Measurements from ENCODE around the gene TAF5L. TPM values are rescaled to one million over a fixed set of nuclear protein-coding genes. Genes with fewer than 3 reads are reported as not detected.
A peak's percentile ranks its signal among the peaks of the same experiment; 100 is the strongest.

The TAF5L gene
- total and polyA plus RNA-seq, 10 of the 15 experiments (the other 5 are each of a cell fraction or from before 2014, with no cell fraction given): 1.1 to 26.2 (median 19.1) TPM

DNA sequence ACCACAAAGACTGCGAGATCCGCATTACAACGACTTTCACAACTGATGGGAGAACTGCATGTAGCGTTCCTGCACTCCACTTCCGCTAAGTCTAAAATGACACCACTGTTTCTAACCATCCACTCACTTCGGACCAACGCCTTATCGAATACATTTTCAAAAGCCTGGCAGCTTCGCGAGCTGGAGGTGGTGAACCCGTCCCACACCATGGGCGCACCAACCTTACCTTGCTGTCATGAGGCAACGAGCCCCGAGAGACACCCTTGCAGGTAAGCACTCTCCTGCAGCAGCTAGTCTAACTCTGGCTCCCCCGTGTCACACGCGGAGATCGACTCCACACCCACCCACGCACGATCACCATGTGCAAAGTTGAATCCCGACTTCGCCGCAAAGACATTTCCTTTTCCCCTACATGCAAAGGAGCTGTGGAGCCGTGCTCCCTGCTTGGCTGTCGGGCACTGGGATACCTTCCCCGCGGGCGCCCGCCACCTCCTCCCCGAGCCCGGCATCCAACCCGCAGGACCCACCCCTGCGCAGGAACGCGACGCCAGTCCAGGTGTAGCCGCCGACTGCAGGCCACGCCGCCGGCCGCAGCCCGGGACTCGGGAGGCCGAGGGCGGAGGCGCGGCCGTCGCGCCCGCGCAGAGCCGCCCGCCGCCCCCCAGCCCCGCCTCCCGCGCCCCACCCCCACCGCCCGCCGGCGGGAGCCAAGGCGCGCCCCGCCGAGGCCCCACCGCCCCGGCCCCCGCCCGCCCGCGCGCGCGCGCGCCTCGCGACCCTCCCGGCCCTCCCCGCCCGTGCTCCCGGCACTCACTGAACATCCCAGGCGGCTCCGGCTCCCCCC, 629 bp downstream of the TAF5L start:
- peak overlapping the region; percentile 22 for H2AFZ ChIP-seq (ENCODE audit: control insufficient read depth, low read depth, low read length)
- ChIA-PET CTCF (interaction anchor here (1.5 to 3.8 kb wide), 2 partner anchors 9 to 66 kb away, joined by 5 to 22 read pairs; partner anchors contain the start of gene ABCB10), SMC1A (ENCODE audit: uncharacterized antibody, unreplicated experiment) (interaction anchor here (1.4 to 2.9 kb wide), 3 partner anchors 43 to 67 kb away, joined by 5 to 25 read pairs (median 7); partner anchors contain the start of gene ABCB10), POLR2A (interaction anchor here (1.0 to 4.4 kb wide), 4 partner anchors 9 to 67 kb away, joined by 3 to 33 read pairs (median 4); partner anchors contain the start of gene ABCB10), RAD21 (ENCODE audit: unreplicated experiment) (interaction anchor here (1.4 to 3.5 kb wide), 2 partner anchors 46 to 67 kb away, joined by 3 to 25 read pairs; partner anchors contain the start of gene ABCB10)
- H3K9me3 ChIP-seq (replicated peaks; ENCODE audit: control insufficient read depth, insufficient read depth, low read length): no peaks in the 10 kb centered on the region
- no peak for DNase-seq (ENCODE audit: low read depth, low spot score)
- no peaks in the 10 kb centered on the region for H4K20me1 ChIP-seq (ENCODE audit: control insufficient read depth, insufficient read depth)
- peak overlapping the region; percentile 64 for H3K9ac ChIP-seq (ENCODE audit: control insufficient read depth, insufficient read depth, low read length)
- H3K27ac ChIP-seq (ENCODE audit: control insufficient read depth, insufficient read depth): peak overlapping the region; percentile 29
- 2% methylated on average over 32 of the region's 86 CpGs for WGBS (ENCODE audit: insufficient coverage, insufficient replicate concordance, low lambda C conversion rate, missing lambda C conversion rate)
- H3K4me1 ChIP-seq (ENCODE audit: control insufficient read depth, insufficient read depth, low read length): peaks cover 12% of the 10 kb centered on the region
- H3K36me3 ChIP-seq (ENCODE audit: control insufficient read depth in 2 of 2, insufficient read depth in 2 of 2, low read length in 1 of 2): peaks cover 0 to 3% of the 10 kb centered on the region in 2 experiments; a peak in 2 of 4 replicates
- FAIRE-seq: no peak
- peaks cover 87% of the 10 kb centered on the region for H3K79me2 ChIP-seq (ENCODE audit: control insufficient read depth, insufficient read depth, low read length)
- intact Hi-C loops (cut with micrococcal nuclease; ENCODE audit: unreplicated experiment) (no loop called here), in situ Hi-C loops (cut with MboI) (loop anchor here (5.0 kb wide), 1 partner anchor 63 kb away; no protein-coding TSS in a partner anchor)
- peak; percentile 44 for ATAC-seq
- peak overlapping the region; percentile 99 for H3K4me3 ChIP-seq
- H3K4me2 ChIP-seq (ENCODE audit: control insufficient read depth, insufficient read depth): peak overlapping the region; percentile 74
- BruUV-seq (replicated peaks): no TSS peak
- no peaks in the 10 kb centered on the region for H3K27me3 ChIP-seq (replicated peaks in 1 of 2; ENCODE audit: control insufficient read depth in 2 of 2, insufficient read depth in 2 of 2, low read length in 1 of 2)
- TF ChIP-seq PML (IDR thresholded peaks at IDR 0.05; ENCODE audit: low read length): no peak
- TF ChIP-seq ESRRA (IDR thresholded peaks at IDR 0.05; ENCODE audit: low read length): no peak
- no peak for TF ChIP-seq CREM (IDR thresholded peaks at IDR 0.05; ENCODE audit: low read depth)
- no peak for TF ChIP-seq SREBF2 (IDR thresholded peaks at IDR 0.05; ENCODE audit: low read length)
- TF ChIP-seq, protein P1, sequence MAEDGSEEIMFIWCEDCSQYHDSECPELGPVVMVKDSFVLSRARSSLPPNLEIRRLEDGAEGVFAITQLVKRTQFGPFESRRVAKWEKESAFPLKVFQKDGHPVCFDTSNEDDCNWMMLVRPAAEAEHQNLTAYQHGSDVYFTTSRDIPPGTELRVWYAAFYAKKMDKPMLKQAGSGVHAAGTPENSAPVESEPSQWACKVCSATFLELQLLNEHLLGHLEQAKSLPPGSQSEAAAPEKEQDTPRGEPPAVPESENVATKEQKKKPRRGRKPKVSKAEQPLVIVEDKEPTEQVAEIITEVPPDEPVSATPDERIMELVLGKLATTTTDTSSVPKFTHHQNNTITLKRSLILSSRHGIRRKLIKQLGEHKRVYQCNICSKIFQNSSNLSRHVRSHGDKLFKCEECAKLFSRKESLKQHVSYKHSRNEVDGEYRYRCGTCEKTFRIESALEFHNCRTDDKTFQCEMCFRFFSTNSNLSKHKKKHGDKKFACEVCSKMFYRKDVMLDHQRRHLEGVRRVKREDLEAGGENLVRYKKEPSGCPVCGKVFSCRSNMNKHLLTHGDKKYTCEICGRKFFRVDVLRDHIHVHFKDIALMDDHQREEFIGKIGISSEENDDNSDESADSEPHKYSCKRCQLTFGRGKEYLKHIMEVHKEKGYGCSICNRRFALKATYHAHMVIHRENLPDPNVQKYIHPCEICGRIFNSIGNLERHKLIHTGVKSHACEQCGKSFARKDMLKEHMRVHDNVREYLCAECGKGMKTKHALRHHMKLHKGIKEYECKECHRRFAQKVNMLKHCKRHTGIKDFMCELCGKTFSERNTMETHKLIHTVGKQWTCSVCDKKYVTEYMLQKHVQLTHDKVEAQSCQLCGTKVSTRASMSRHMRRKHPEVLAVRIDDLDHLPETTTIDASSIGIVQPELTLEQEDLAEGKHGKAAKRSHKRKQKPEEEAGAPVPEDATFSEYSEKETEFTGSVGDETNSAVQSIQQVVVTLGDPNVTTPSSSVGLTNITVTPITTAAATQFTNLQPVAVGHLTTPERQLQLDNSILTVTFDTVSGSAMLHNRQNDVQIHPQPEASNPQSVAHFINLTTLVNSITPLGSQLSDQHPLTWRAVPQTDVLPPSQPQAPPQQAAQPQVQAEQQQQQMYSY (CRISPR knock-in tag; IDR thresholded peaks at IDR 0.05): no peak
- TF ChIP-seq TBL1XR1 (IDR thresholded peaks at IDR 0.05; ENCODE audit: low read depth, low read length): no peak
- TF ChIP-seq, protein P2, sequence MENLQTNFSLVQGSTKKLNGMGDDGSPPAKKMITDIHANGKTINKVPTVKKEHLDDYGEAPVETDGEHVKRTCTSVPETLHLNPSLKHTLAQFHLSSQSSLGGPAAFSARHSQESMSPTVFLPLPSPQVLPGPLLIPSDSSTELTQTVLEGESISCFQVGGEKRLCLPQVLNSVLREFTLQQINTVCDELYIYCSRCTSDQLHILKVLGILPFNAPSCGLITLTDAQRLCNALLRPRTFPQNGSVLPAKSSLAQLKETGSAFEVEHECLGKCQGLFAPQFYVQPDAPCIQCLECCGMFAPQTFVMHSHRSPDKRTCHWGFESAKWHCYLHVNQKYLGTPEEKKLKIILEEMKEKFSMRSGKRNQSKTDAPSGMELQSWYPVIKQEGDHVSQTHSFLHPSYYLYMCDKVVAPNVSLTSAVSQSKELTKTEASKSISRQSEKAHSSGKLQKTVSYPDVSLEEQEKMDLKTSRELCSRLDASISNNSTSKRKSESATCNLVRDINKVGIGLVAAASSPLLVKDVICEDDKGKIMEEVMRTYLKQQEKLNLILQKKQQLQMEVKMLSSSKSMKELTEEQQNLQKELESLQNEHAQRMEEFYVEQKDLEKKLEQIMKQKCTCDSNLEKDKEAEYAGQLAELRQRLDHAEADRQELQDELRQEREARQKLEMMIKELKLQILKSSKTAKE (IDR thresholded peaks at IDR 0.05; ENCODE audit: low read depth, poor library complexity, severe bottlenecking): no peak
- TF ChIP-seq, protein P3, sequence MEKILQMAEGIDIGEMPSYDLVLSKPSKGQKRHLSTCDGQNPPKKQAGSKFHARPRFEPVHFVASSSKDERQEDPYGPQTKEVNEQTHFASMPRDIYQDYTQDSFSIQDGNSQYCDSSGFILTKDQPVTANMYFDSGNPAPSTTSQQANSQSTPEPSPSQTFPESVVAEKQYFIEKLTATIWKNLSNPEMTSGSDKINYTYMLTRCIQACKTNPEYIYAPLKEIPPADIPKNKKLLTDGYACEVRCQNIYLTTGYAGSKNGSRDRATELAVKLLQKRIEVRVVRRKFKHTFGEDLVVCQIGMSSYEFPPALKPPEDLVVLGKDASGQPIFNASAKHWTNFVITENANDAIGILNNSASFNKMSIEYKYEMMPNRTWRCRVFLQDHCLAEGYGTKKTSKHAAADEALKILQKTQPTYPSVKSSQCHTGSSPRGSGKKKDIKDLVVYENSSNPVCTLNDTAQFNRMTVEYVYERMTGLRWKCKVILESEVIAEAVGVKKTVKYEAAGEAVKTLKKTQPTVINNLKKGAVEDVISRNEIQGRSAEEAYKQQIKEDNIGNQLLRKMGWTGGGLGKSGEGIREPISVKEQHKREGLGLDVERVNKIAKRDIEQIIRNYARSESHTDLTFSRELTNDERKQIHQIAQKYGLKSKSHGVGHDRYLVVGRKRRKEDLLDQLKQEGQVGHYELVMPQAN (conservative IDR thresholded peaks at IDR 0.05): peak; percentile 85
- TF ChIP-seq PAX5 (IDR thresholded peaks at IDR 0.05; ENCODE audit: borderline replicate concordance, low read depth, low read length): no peak
- 0 out of 2 replicates have a peak, but pooled peaks have one; percentile 8 for TF ChIP-seq TCF12 (IDR thresholded peaks at IDR 0.05; ENCODE audit: low read depth, low read length)
- TF ChIP-seq ZNF217 (IDR thresholded peaks at IDR 0.05): no peak
- TF ChIP-seq, protein P4, sequence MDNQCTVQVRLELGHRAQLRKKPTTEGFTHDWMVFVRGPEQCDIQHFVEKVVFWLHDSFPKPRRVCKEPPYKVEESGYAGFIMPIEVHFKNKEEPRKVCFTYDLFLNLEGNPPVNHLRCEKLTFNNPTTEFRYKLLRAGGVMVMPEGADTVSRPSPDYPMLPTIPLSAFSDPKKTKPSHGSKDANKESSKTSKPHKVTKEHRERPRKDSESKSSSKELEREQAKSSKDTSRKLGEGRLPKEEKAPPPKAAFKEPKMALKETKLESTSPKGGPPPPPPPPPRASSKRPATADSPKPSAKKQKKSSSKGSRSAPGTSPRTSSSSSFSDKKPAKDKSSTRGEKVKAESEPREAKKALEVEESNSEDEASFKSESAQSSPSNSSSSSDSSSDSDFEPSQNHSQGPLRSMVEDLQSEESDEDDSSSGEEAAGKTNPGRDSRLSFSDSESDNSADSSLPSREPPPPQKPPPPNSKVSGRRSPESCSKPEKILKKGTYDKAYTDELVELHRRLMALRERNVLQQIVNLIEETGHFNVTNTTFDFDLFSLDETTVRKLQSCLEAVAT (IDR thresholded peaks at IDR 0.05): peak; percentile 41; the same call in 1 of the 2 replicates
- no peak for TF ChIP-seq MTA2 (IDR thresholded peaks at IDR 0.05; ENCODE audit: low read depth)

All from GM12878 (cell line).